DMS 273 (cell line): ENCODE results near the gene MSI2.

Experiments used
- DNase-seq: peaks from one replicate; lab custom pipeline; 2025; ENCODE audit not compliant: unreplicated experiment; lab: John Stamatoyannopoulos, UW

The MSI2 gene

DNA sequence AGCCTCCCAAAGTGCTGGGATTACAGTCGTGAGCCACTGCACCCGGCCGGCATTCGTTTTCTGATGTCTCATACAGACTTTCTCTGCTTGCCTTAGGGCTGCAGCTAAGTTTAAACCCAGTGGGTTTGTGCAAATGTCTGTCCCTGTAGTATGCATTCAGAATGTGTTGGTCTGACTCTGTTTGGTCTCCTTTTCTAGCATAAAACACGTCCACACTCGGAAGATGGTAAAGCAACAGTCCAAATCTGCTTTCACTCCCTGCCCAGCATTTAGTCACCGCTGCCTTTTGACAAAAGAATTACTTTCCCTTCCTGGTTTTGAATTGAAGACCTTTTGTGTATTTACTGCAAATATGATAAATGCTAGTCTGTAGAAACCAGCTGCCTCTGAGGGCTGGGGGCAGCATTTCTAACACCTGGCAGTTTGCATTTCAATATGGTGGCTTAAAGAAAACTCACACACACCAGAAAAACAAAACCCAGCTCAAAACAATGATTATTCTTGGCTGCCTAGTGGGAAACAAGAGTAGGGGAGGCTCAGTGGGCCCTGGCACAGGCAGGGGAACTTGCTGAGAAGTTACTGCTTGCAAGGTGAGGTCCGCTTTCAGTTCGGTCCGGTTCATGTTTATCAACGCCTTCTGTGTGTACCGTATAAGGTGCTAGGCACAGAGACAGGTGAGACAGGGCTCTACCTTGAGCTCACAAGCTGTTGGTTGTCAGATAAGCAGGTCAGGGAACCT, 56.9 kb downstream of the MSI2 start:
- DNase-seq, result no peak

DNA sequence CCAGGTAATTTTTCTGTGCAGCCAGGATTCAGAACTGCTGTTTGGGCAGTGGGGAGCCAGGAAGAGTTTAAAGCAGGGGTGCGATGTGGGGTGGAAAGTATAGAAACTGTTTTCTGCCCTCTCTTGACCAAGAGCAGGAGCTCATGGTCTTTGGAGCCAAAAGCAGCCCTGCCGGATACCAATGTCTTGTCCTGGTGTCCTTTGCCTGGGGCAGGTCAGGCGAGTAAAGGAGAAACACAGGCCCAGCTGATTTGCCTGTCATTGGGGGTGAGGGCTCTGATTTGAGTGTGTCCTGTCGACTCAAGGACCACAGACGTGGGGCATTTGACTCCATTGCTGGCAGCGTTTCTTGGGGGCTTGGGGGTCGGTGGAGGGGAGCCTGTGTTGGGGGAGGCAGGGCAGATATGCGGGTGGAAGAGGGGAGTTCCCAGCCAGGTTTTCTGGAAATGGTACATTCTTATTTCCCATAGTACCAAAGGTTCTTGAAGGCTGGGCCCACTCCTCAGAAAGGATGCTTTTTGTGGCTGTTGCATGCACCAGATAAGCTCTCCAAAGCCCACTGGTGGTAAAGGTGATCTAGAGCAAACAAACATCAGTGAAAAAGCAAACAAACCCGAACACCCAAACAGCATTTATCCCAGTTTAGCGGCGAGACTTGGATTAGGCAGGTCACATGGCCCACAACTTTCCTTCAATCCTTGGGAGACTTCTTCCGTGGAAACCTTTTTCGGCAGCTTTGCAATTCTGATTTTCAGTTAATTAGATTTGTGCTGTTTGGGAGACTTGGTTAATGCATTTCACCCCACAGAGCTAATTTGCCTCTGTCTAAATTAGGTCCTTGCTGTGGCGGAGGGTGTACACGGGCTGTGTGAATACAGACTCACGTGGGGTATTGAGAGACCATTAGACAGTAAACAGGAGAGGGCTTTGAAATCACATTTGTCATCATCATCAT, 59.0 kb downstream of the MSI2 start:
- DNase-seq, result no peak

- no peak for DNase-seq
Observed at GRCh38 chr17:57316361-57316760, 60.0 kb downstream of the MSI2 start.

- no peak for DNase-seq
Observed at GRCh38 chr17:57317079-57317478, 60.8 kb downstream of the MSI2 start.

GRCh38 chr17:57318913-57319312, 62.6 kb downstream of the MSI2 start:
- DNase-seq, result no peak

GRCh38 chr17:57319806-57320205, 63.5 kb downstream of the MSI2 start:
- DNase-seq, result no peak

GRCh38 chr17:57323391-57323790, 67.1 kb downstream of the MSI2 start:
- DNase-seq, result no peak

DNA sequence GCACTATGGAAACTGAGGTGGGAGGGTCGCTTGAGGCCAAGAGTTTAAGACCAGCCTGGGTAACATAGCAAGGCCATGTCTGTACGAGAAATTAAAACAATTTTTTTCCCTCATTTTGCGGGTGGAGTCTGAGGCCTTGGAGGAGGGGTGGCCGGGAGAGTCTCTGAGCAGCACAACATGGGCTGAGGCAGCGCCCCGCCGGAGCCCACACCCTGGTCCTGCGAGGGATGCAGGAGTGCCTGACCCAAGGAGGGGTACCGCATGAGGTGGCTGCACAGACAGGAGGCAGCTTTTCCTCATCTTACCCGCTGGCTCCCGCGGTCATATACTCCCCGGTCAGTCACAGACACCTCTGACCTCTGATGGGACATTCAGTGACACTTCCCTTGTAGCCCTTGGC, 67.7 kb downstream of the MSI2 start:
- no peak for DNase-seq

DNA sequence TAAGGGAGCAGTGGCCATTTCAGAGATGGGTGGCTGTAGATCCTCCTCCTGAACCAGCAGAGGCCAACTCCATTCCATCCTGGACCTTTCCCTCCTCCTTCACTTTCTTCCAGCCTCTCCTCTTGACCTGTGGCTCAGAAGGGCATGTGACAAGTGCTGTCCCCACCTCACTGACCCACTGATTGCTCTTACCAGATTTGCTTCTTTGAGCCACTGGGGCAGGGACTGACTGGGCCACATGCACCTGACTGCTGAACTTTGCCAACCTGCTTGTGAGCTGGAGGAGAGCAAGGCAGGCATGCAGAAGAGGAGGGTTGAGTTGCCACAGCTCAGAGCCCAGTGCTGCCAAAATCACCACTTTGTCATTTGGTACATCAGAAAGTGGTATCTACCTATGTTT, 68.3 kb downstream of the MSI2 start:
- no peak for DNase-seq

DNA sequence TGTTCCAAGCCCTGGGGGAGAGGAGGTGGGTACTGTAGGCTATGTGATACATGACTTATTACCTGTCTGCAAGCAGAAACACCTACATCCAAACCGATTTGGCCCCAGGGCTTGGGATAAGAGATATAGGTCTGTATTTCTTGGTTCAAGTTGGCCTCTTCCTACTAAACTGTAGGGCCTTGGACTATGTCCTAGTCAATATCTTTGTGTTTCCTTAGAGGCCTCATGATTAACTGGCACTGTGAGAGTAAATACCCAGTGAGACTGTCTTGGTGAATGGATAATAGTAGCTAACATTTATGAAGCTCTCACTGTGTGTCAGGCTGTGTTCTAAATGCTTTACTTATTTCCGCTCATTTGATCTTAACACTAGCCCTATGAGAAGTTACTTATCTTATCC, 70.0 kb downstream of the MSI2 start:
- DNase-seq, result no peak

DNA sequence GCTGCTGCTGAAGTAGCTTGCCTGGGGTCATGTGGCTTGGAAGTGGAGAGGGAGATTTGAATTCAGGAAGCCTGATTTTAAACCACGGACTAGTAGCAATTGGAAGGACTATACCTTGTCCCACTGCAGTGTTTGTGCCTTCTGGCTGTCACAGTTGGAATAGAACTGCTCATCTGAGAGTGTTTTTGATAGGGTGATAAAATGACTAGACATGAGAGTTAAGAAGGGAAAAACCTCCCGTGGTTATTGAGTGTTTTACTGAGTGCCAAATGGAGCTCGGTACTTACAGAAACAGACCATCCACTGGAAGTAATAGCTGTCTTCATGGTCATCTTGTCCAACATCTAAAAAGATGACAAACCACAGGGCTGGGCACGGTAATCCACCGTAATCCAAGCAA, 70.4 kb downstream of the MSI2 start:
- DNase-seq, result no peak

DNA sequence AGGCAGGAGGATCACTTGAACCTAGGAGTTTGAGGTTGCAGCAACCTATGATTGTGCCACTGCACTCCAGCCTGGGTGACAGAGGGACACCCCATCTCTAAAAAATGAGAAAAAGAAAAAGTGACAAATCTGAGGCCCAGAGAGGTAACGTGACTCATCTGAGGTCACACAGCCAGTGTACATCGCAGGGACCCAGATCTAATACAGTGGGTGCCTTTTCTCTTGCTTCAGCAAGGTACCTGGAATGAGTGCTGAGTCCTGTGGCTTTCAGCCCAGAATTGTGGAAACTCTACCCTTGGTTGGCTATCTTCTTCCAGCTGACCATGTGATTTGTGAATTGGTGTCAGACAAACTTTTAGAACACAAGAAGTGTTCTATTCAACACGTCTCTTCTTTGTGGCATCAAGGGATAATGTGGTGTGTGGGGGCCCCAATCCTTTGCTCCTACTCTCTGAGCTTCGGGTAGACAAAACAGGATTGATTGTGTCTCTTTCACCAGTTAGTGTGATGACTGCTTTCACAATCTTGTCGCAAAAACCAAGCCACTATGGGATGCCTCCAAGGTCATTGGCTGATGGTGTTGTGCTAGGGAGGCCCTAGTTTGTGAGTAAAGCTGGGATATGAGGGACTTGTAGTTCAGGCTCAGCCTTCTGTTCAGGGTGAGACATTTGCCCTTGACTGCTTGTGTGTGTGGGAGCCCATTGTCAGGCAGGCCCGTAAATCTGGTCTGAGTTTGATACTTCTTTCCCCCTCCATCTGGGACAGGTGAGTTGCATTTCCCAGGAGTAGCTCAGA, 71.0 kb downstream of the MSI2 start:
- DNase-seq, result no peak

GRCh38 chr17:57328109-57328882, 72.0 kb downstream of the MSI2 start:
- no peak for DNase-seq

DNA sequence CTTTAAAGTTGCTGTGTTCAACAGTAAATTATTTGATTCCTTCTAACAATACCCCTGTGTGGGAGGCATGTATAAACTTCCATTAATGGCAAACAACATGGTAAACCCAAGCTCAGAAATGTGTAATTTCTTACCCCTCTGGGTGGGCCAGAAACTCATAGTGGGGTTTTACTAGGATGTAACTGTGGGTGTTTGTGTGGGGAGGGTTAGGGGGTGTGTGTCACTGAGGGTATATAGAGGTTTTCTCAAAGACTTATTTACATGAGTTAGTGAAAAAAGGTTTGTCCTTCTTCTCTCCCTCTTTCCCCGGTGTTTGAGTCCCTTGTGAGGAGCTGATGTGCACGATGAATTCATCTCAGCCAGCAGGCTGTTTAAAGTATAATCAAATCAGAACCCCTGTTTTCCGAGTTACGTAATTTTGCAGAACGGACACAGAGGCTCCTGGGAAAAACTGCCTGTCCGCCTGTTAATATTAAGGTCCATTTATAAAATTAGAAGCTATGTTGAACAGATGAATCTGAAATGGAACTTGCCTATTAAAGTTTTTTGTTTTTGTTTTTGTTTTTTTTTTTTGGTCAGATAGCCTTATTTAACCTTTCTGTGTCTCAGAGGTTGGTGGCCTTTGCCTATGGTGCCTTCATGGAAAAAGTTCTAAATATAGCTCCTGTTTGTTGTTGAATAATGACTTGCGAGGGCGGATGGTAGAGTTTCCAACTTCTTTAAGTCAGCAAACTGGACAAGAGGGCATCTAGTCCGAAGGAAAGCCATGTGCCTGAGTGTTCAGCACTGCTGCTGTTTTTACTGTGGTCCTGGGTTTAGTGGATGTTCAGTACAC, 73.3 kb downstream of the MSI2 start:
- DNase-seq, result no peak

- DNase-seq, result no peak
Observed at GRCh38 chr17:57330587-57330986, 74.3 kb downstream of the MSI2 start.

DNA sequence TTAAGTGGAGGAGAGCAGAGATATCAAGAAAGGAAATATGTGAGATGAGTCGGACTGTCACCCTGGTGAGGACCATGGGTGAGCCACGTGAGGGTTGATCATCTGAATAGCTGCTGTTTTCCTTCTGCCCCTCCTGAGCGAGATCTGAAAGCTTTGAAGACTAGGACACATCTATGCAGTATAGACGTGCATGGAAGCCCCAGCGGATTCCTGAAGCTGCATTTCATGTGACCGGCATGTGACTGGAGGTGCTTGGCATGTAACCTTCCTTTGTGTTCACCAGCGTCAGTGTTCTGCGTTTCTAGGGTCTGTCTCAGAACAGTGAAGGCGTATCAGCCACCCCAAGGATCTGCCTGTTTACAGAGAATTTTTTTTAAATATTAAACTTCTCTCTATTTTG, 75.1 kb downstream of the MSI2 start:
- no peak for DNase-seq

GRCh38 chr17:57332501-57332900, 76.2 kb downstream of the MSI2 start:
- DNase-seq, result no peak

DNA sequence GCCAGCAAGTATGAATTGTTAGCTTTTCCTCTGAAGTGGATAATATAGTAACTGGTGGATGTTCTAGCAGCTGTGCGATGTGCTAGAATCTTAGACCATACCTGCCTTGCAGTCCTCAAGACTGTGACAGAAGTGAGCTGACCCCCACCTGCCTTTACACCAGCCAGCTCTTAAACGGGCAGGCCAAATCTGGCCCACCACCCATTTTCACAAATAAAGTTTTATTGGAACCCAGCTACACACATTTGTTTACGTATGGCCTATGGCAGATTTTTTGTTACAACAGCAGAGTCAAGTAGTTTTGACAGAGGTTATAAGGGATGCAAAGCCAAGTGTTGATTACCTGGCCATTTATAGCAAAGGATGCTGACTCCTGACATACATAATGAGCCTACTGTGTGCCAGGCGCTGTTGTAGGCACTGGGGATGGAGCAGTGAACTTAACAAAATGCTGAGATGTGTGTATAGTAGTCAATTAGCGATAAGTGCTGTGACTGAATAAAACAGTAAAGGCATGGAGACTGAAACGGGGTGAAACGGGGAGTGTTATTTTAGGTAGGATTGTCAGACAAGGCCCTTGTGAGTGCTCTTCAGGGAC, 79.0 kb downstream of the MSI2 start:
- DNase-seq, result no peak

GRCh38 chr17:57337390-57337789, 81.1 kb downstream of the MSI2 start:
- no peak for DNase-seq
